RPMI8226 (cell line): ENCODE results near the gene SPART.
"Not testable (repeated sequence)": the region's sequence is repeated elsewhere in the genome, so short reads cannot be mapped to it uniquely, and the experiment has no call there.

Source experiments
- DNase-seq: peaks from one replicate; pipeline ENCODE4 v3.0.0-alpha.2; 2015

Gene SPART

GRCh38 chr13:36352350-36352749 is 6.2 kb upstream of the SPART start:
- no peak for DNase-seq

- DNase-seq, result no peak
These were observed 1.5 kb upstream of the SPART start for GRCh38 chr13:36347531-36348210.

GRCh38 chr13:36345438-36346221 is 564 bp downstream of the SPART start:
- DNase-seq, result peak; percentile 41

GRCh38 chr13:36344886-36345437 is 1.2 kb downstream of the SPART start:
- peak; percentile 31 for DNase-seq

GRCh38 chr13:36344173-36344572 is 2.0 kb downstream of the SPART start:
- DNase-seq, result no peak

- DNase-seq, result no peak
These were observed 2.4 kb downstream of the SPART start for GRCh38 chr13:36343766-36344165.

GRCh38 chr13:36342715-36343114 is 3.5 kb downstream of the SPART start:
- no peak for DNase-seq

GRCh38 chr13:36341718-36342117 is 4.5 kb downstream of the SPART start:
- DNase-seq, result no peak

GRCh38 chr13:36339600-36340155 is 6.5 kb downstream of the SPART start:
- DNase-seq, result no peak

GRCh38 chr13:36337938-36338641 is 8.1 kb downstream of the SPART start:
- DNase-seq, result no peak

GRCh38 chr13:36332986-36333385 is 13.2 kb downstream of the SPART start:
- DNase-seq, result no peak

GRCh38 chr13:36332255-36332654 is 13.9 kb downstream of the SPART start:
- not testable (repeated sequence) for DNase-seq

GRCh38 chr13:36331280-36331679 is 14.9 kb downstream of the SPART start:
- no peak for DNase-seq

- DNase-seq, result no peak
These were observed 16.8 kb downstream of the SPART start for GRCh38 chr13:36329361-36329760.

- no peak for DNase-seq
These were observed 17.4 kb downstream of the SPART start for GRCh38 chr13:36328821-36329220.

- DNase-seq, result no peak
These were observed 20.3 kb downstream of the SPART start for GRCh38 chr13:36325912-36326311.

- DNase-seq, result not testable (repeated sequence)
These were observed 21.3 kb downstream of the SPART start for GRCh38 chr13:36324881-36325280.

GRCh38 chr13:36323951-36324566 is 22.1 kb downstream of the SPART start:
- no peak for DNase-seq

- DNase-seq, result no peak
These were observed 22.8 kb downstream of the SPART start for GRCh38 chr13:36323408-36323807.

GRCh38 chr13:36319793-36320192 is 26.4 kb downstream of the SPART start:
- DNase-seq, result not testable (repeated sequence)

- no peak for DNase-seq
These were observed 32.9 kb downstream of the SPART start for GRCh38 chr13:36313047-36313969.
